Stimulated activated CD4-positive, alpha-beta T cell treated with anti-CD3 and anti-CD28 coated beads, Interleukin-4, amount 100 ng/mL, for 4 hours (primary cell): Measurements from ENCODE around the gene HFM1.

Source experiments
- DNase-seq, 2 experiments: peaks; one replicate each; pipeline ENCODE4 v3.0.0-alpha.2; 2020

HFM1 gene

GRCh38 chr1:91226741-91227140 is 177.9 kb downstream of the HFM1 start:
- DNase-seq = no peak

- no peak for DNase-seq
Observed at GRCh38 chr1:91224878-91225277, 179.8 kb downstream of the HFM1 start.

- no peak for DNase-seq
Observed at GRCh38 chr1:91221017-91221416, 183.6 kb downstream of the HFM1 start.

- no peak for DNase-seq
Observed at GRCh38 chr1:91217911-91218310, 186.7 kb downstream of the HFM1 start.
